Measurements from ENCODE around the gene HIPK4. TPM values are rescaled to one million over a fixed set of nuclear protein-coding genes. Genes with fewer than 3 reads are reported as not detected.

HIPK4 gene
- total and polyA plus RNA-seq, 2 of the 8 experiments (the other 6 are each of a cell fraction or from before 2014, with no cell fraction given): 0.15 to 0.57 TPM

DNA sequence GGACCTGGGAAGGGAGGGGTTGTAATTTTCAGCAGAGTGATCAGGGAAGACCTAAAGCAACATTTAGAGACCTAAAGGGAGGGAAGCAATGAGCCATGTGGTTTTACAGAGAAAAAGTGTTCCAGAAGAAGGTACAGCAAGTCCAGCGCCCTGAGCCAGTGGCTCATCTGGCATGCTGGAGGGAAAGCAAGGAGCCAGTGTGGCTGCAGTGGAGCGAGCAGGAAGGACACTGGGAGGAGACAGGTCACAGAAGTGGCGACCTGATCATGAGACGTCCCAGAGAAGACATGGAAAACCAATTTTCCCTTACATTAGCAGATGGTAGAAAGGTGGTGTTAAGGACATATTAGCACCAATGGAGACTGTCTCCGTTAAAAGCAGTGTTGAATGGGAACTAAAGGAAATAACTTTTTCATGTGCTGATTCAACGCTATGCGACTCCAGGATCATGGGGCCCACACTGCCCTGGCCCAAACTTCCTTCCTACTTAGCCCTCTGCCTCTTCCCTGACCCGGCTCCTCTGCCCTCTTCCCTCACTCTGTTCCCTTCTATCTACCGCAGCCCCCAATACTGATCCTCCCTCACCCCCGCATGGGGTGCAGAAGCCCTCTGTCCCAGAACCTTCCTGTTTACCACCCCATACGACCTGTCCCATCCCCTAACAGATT, 47.2 kb downstream of the HIPK4 start:
- Histone ChIP-seq H3K79me1 (ENCODE audit: low read depth, low read length) (peaks cover 5% of the 10 kb centered on the region; the same call in 1 of the 2 replicates), H4K8ac (ENCODE audit: extremely low read depth, insufficient read depth, low read length) (no peak overlapping the region), H3K4ac (replicated peaks; ENCODE audit: insufficient read length, low read depth, low read length) (no peak overlapping the region), H3K18ac (ENCODE audit: extremely low read depth, low read length) (no peak overlapping the region), H2BK20ac (ENCODE audit: low read length) (no peak overlapping the region), H3K27ac (ENCODE audit: low read depth, low read length) (no peak overlapping the region), H2BK15ac (ENCODE audit: low read length) (no peak overlapping the region), H3K36me3 (ENCODE audit: control insufficient read depth in 2 of 4, insufficient read depth in 4 of 4, low read length in 3 of 4) (no peaks in the 10 kb centered on the region; a peak in 2 of 8 replicates), H3K23ac (ENCODE audit: insufficient read length) (no peak overlapping the region), H2BK12ac (ENCODE audit: low read depth, low read length) (no peak overlapping the region), H2BK120ac (replicated peaks; ENCODE audit: low read depth, low read length) (no peak overlapping the region), H3K79me2 (ENCODE audit: control insufficient read depth in 1 of 2, insufficient read depth in 2 of 2, low read length in 2 of 2) (peaks cover 0 to 10% of the 10 kb centered on the region in 2 experiments; a peak in 2 of 4 replicates), H3K9ac (replicated peaks in 1 of 4; ENCODE audit: extremely low read depth in 1 of 4, low read depth in 3 of 4, low read length in 3 of 4) (no peak overlapping the region; a peak in 1 of 7 replicates), H4K5ac (ENCODE audit: insufficient read length, low read depth, low read length) (no peak overlapping the region), H3K4me2 (ENCODE audit: insufficient read depth in 1 of 2, low read depth in 2 of 2, low read length in 2 of 2) (no peak overlapping the region), H3K56ac (replicated peaks; ENCODE audit: insufficient read length, low read depth, low read length) (no peak overlapping the region), H2AFZ (ENCODE audit: low read length) (no peak overlapping the region), H4K20me1 (replicated peaks in 1 of 2; ENCODE audit: control insufficient read depth in 1 of 2, insufficient read depth in 2 of 2, low read length in 2 of 2) (peaks cover 0 to 9% of the 10 kb centered on the region in 2 experiments), H3K23me2 (ENCODE audit: low read depth, low read length) (no peaks in the 10 kb centered on the region), H3K4me1 (replicated peaks in 1 of 4; ENCODE audit: control insufficient read depth in 3 of 4, insufficient read depth in 4 of 4, low read length in 3 of 4) (no peaks in the 10 kb centered on the region), H2AK5ac (ENCODE audit: low read depth, low read length) (no peak overlapping the region), H3K27me3 (replicated peaks in 1 of 4; ENCODE audit: control insufficient read depth in 3 of 4, extremely low read depth in 1 of 4, insufficient read depth in 3 of 4, low read length in 3 of 4) (no peaks in the 10 kb centered on the region), H2BK5ac (ENCODE audit: low read depth, low read length) (no peak overlapping the region; the same call in 1 of the 2 replicates), H3K9me3 (ENCODE audit: insufficient read depth in 2 of 2, low read depth in 1 of 2, low read length in 1 of 2) (no peaks in the 10 kb centered on the region), H3K14ac (ENCODE audit: insufficient read length) (no peak overlapping the region), H4K91ac (replicated peaks; ENCODE audit: insufficient read length, low read length) (no peak overlapping the region), H3K4me3 (ENCODE audit: extremely low read depth in 1 of 4, insufficient read depth in 2 of 4, low read depth in 3 of 4, low read length in 4 of 4) (no peak overlapping the region)
- DNase-seq (ENCODE audit: low read depth in 1 of 2, low spot score in 2 of 2): no peak
- ChIA-PET CTCF (ENCODE audit: partially characterized antibody) (no interaction called here), POLR2A (ENCODE audit: partially characterized antibody) (interaction anchor here (1.3 kb wide), 1 partner anchor 24 kb away, joined by 3 read pairs; no protein-coding TSS in a partner anchor)
- FAIRE-seq: no peak
- TF ChIP-seq, protein P1, sequence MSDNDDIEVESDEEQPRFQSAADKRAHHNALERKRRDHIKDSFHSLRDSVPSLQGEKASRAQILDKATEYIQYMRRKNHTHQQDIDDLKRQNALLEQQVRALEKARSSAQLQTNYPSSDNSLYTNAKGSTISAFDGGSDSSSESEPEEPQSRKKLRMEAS (IDR thresholded peaks at IDR 0.05): no peak
- TF ChIP-seq HDAC6 (IDR thresholded peaks at IDR 0.05; ENCODE audit: low read depth, low read length) (no peak), CTBP2 (IDR thresholded peaks at IDR 0.05; ENCODE audit: borderline replicate concordance, insufficient read depth, insufficient read length, low read length) (no peak), EP300 (IDR thresholded peaks at IDR 0.05; ENCODE audit: borderline replicate concordance in 1 of 2, low read depth in 2 of 2, low read length in 2 of 2) (no peak), TAF1 (IDR thresholded peaks at IDR 0.05; ENCODE audit: low read depth, low read length) (no peak), RAD21 (IDR thresholded peaks at IDR 0.05 in 1 of 2, conservative IDR thresholded peaks at IDR 0.05 in 1 of 2; ENCODE audit: low read depth in 2 of 2, low read length in 2 of 2) (no peak), JUN (IDR thresholded peaks at IDR 0.05; ENCODE audit: low read depth, low read length) (no peak)
- TF ChIP-seq, protein P2, sequence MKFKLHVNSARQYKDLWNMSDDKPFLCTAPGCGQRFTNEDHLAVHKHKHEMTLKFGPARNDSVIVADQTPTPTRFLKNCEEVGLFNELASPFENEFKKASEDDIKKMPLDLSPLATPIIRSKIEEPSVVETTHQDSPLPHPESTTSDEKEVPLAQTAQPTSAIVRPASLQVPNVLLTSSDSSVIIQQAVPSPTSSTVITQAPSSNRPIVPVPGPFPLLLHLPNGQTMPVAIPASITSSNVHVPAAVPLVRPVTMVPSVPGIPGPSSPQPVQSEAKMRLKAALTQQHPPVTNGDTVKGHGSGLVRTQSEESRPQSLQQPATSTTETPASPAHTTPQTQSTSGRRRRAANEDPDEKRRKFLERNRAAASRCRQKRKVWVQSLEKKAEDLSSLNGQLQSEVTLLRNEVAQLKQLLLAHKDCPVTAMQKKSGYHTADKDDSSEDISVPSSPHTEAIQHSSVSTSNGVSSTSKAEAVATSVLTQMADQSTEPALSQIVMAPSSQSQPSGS (IDR thresholded peaks at IDR 0.05; ENCODE audit: low read length): no peak
- 89% methylated on average over 11 of the region's 11 CpGs; no CpG with 5 or more reads in 1 of the 2 experiments for WGBS, 2 experiments (ENCODE audit: extremely low coverage in 1 of 2, insufficient coverage in 1 of 2, insufficient read length in 1 of 2, insufficient replicate concordance in 2 of 2, low coverage in 1 of 2, low lambda C conversion rate in 2 of 2, missing lambda C conversion rate in 1 of 2)

Measured in H1 (cell line).